Nephron progenitor cell (in vitro differentiated cells): ENCODE results near the gene BAZ2B.

Experiments
- DNase-seq: peaks from one replicate; pipeline ENCODE4 v3.0.0; 2021
- H3K27ac Mint-ChIP-seq: 2 replicates; pipeline ENCODE4 v1.8.0; 2021; ENCODE audit warnings: mild to moderate bottlenecking, moderate library complexity, mixed read lengths
- H3K27me3 Mint-ChIP-seq: 2 replicates; pipeline ENCODE4 v1.8.0; 2021; ENCODE audit warnings: mild to moderate bottlenecking, low read depth, mixed read lengths; ENCODE audit not compliant: poor library complexity
- H3K36me3 Mint-ChIP-seq: 2 replicates; pipeline ENCODE4 v1.8.0; 2021; ENCODE audit warnings: low read depth, mixed read lengths
- H3K4me1 Mint-ChIP-seq: 2 replicates; pipeline ENCODE4 v1.8.0; 2021; ENCODE audit warnings: mixed read lengths
- H3K4me3 Mint-ChIP-seq: 2 replicates; pipeline ENCODE4 v1.8.0; 2021; ENCODE audit warnings: mild to moderate bottlenecking, moderate library complexity, mixed read lengths
- H3K9me3 Mint-ChIP-seq: 2 replicates; pipeline ENCODE4 v1.8.0; 2021; ENCODE audit warnings: mild to moderate bottlenecking, moderate library complexity, mixed read lengths
- TF ChIP-seq, protein P1 (sequence below): fragments of 200-600 bp; sonication (generic); IDR thresholded peaks from 2 replicates; pipeline ENCODE4 v1.5.0; 2021; ENCODE audit warnings: antibody characterized with exemption

BAZ2B gene

DNA sequence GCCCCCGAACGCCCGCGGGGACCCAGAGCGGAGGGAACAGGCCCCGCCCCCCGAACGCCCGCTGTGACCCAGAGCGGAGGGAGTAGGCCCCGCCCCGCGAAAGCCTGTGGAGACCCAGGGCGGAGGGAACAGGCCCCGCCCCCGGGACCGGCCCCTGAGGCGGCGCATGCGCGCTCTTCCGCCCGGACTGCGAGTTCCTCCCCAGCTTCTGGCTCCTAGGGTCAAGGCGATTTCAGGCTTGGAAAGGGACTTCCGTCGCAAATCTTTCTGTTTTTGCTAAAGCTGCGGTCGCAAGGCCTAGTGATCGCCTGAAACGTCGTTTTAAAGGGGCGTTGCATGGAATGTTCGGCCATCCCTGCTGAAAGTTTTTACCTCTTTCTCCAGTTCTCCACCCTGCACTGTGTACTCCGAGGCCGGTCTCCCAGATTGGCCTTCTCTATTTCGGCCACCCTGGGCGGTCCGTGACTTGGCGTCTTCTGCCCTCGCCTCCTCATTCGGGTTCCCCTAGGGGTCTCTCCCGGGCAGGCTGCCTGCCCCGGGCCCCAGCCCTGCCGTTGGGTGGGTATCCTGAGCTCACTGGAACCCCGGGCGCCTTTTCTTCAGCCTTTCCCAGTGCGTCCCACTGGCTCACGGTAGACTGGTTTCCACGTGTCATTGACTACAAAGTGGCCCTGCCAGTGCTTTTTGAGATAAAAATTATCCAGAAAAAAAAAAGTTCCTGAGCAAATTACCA is 329.5 kb downstream of the BAZ2B start:
- H3K27me3 Mint-ChIP-seq = peaks cover 3% of the 10 kb centered on the region
- TF ChIP-seq, protein P1, sequence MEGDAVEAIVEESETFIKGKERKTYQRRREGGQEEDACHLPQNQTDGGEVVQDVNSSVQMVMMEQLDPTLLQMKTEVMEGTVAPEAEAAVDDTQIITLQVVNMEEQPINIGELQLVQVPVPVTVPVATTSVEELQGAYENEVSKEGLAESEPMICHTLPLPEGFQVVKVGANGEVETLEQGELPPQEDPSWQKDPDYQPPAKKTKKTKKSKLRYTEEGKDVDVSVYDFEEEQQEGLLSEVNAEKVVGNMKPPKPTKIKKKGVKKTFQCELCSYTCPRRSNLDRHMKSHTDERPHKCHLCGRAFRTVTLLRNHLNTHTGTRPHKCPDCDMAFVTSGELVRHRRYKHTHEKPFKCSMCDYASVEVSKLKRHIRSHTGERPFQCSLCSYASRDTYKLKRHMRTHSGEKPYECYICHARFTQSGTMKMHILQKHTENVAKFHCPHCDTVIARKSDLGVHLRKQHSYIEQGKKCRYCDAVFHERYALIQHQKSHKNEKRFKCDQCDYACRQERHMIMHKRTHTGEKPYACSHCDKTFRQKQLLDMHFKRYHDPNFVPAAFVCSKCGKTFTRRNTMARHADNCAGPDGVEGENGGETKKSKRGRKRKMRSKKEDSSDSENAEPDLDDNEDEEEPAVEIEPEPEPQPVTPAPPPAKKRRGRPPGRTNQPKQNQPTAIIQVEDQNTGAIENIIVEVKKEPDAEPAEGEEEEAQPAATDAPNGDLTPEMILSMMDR = no peak
- peak; percentile 99 for DNase-seq
- H3K9me3 Mint-ChIP-seq = no peaks in the 10 kb centered on the region
- peaks cover 11% of the 10 kb centered on the region for H3K36me3 Mint-ChIP-seq
- H3K4me3 Mint-ChIP-seq = peak overlapping the region; percentile 92
- peak overlapping the region; percentile 99 for H3K27ac Mint-ChIP-seq
- H3K4me1 Mint-ChIP-seq = peaks cover 31% of the 10 kb centered on the region

DNA sequence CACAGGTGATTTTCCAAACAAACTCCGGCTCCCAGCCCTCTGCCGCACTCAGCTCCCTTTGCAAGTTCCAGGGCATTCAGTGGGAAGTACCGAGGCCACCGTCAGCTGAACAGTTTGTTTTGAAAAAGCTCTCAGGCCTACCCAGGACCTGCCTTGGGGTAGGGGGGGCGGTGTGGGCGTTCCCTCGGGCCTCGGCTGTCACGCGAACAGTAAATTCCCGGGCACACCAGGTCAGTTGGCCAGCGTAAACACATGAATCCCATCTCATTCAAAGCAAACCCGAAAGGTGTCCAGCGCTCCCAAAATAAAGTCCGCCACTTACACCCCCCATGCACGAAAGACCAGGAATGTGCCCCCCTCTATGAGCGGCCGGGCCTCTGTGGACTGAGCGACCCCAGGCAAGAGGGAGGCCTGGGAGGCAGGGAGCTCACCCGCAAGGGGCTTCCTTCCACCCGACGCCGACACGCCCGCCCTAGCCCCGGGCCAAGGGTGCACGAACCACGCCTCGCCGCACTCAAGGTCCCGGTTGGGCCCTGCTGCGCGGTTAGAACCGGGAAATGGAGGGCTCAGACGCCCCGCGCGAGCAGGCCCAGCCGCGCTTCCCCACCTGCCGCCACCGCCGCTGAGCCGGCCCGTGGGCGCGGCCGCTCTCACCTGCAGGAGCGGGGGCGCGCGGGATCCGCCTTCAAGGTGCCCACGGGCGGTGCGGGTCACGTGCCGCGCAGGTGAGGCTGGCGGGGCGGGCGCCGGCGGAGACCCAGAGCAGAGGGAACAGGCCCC is 330.2 kb downstream of the BAZ2B start, which contains the start of gene WDSUB1:
Gene WDSUB1 (minus strand): TSS at position 775 of the 780 bp plus-strand sequence. CDS start 3,634 bp downstream, outside the sequence.
- Mint-ChIP-seq H3K27me3 (peaks cover 3% of the 10 kb centered on the region), H3K36me3 (peaks cover 19% of the 10 kb centered on the region), H3K4me3 (peak within 1 kb of the TSS; percentile 92), H3K9me3 (no peaks in the 10 kb centered on the region), H3K27ac (peak within 1 kb of the TSS; percentile 99), H3K4me1 (peaks cover 31% of the 10 kb centered on the region)
- TF ChIP-seq, protein P1 = no peak
- peak; percentile 81 for DNase-seq

DNA sequence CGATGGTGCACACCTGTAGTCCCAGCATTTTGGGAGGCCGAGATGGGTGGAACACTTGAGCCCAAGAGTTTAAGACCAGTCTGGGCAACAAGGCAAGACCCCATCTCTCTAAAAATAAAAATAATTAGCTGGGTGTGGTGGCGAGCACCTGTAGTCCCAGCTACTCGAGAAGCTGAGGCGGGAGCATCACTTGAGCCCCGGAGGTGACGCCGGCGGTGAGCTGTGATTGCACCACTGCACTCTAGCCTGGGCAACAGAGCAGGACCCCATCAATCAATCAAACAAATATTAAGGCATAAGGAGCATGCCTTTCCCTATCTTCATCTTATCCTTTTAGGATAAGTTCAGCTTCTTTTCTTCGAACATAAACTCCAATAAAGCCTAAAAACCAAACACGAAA is 330.9 kb downstream of the BAZ2B start:
- DNase-seq = no peak
- H3K27me3 Mint-ChIP-seq = peaks cover 3% of the 10 kb centered on the region

DNA sequence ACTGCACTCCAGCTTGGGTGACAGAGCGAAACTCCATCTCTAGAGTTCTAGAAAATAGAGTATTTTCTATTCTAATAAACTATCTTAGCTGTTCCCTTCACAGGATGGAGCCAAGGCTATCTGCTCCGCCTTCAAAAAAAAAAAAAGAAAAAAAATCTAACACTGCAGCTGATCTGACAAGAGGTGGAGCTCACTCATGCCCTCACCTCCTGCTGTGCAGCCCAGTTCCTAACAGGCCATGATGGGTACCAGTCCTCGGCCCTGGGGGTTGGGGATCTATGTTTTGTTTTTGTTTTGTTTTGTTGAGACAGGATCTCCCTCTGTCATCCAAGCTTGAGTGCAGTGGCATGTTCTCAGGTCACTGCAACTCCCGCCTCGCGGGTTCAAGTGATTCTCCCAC is 332.8 kb downstream of the BAZ2B start:
- Mint-ChIP-seq H3K4me3 (no peak overlapping the region), H3K9me3 (no peaks in the 10 kb centered on the region), H3K4me1 (peaks cover 31% of the 10 kb centered on the region), H3K27ac (no peak overlapping the region), H3K27me3 (no peaks in the 10 kb centered on the region), H3K36me3 (peaks cover 27% of the 10 kb centered on the region)
- DNase-seq = no peak
- TF ChIP-seq, protein P1 = no peak

More for the DNA sequence above, 330.9 kb downstream of the BAZ2B start:
- H3K4me1 Mint-ChIP-seq = peaks cover 31% of the 10 kb centered on the region
- H3K4me3 Mint-ChIP-seq = peak overlapping the region; percentile 92
- TF ChIP-seq, protein P1 = no peak
- H3K9me3 Mint-ChIP-seq = no peaks in the 10 kb centered on the region
- H3K27ac Mint-ChIP-seq = peak overlapping the region; percentile 18
- peaks cover 21% of the 10 kb centered on the region for H3K36me3 Mint-ChIP-seq

DNA sequence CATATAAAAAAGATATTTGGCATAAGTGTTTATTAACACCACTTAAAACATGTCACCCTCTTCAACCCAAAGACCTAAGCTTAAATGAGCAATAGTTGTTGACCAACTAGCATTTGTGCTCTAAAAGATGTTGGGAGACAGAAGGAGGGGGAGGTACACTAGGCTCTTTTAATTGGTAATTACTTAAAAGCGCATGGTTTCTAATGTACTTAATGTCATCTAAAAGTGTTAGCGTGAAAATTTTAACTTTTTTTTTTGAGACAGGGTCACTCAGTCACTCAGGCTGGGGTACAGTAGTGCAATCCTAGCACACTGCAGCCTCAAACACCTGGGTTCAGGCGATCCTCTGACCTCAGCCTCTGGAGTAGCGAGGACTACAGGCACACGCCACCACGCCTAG is 335.3 kb downstream of the BAZ2B start:
- H3K4me3 Mint-ChIP-seq = no peak overlapping the region
- no peaks in the 10 kb centered on the region for H3K9me3 Mint-ChIP-seq
- no peak for DNase-seq
- H3K27me3 Mint-ChIP-seq = no peaks in the 10 kb centered on the region
- H3K27ac Mint-ChIP-seq = no peak overlapping the region
- H3K36me3 Mint-ChIP-seq = peaks cover 27% of the 10 kb centered on the region
- TF ChIP-seq, protein P1 = no peak
- H3K4me1 Mint-ChIP-seq = peaks cover 20% of the 10 kb centered on the region
